K562 (cell line): ENCODE data around the gene SMIM3. TPM values are rescaled to one million over a fixed set of nuclear protein-coding genes. Genes with fewer than 3 reads are reported as not detected.

Experiments used
- BCL6 ChIP-seq: fragments of 250-450 bp; sonication (Bioruptor Pico); IDR thresholded peaks from 2 replicates; pipeline ENCODE4 v1.4.0; 2020
- CBFB ChIP-seq: sonication (generic); formaldehyde crosslinking; IDR thresholded peaks from 2 replicates; pipeline ENCODE4 v1.4.0; 2020; ENCODE audit warnings: mild to moderate bottlenecking, missing genetic modification reagents
- CTBP1 ChIP-seq: fragments of 450-650 bp; IDR thresholded peaks from 2 replicates; pipeline ENCODE4 v1.6.1; 2016; ENCODE audit warnings: borderline replicate concordance
- EP300 ChIP-seq: IDR thresholded peaks from 2 replicates; pipeline ENCODE4 v1.6.1; 2012; ENCODE audit warnings: low read length, improper control_type of control experiment
- FIP1L1 ChIP-seq: fragments of 200-400 bp; formaldehyde crosslinking; IDR thresholded peaks from 2 replicates; pipeline ENCODE4 v1.6.1; 2018; ENCODE audit warnings: mild to moderate bottlenecking, low read depth, low read length; ENCODE audit not compliant: poor library complexity, severe bottlenecking
- KLF13 ChIP-seq: fragments of 450-650 bp; IDR thresholded peaks from 2 replicates; pipeline ENCODE4 v1.6.1; 2016; ENCODE audit warnings: missing genetic modification characterization, low read depth, mild to moderate bottlenecking, missing compliant biosample characterization, moderate library complexity, borderline replicate concordance
- KLF16 ChIP-seq: IDR thresholded peaks from 2 replicates; pipeline ENCODE4 v1.6.1; 2016; ENCODE audit warnings: antibody characterized with exemption
- MAFG ChIP-seq: fragments of 450-650 bp; conservative IDR thresholded peaks from 2 replicates; pipeline ENCODE4 v1.6.1; 2016; ENCODE audit warnings: missing genetic modification characterization, missing compliant biosample characterization
- POLR3A ChIP-seq: IDR thresholded peaks from 2 replicates; pipeline ENCODE4 v1.6.1; 2011; ENCODE audit warnings: borderline replicate concordance, mild to moderate bottlenecking, moderate library complexity; ENCODE audit not compliant: insufficient read length, insufficient read depth; ENCODE audit errors: extremely low read depth
- POU5F1 ChIP-seq: fragments of 150-350 bp; IDR thresholded peaks from 2 replicates; pipeline ENCODE4 v1.6.1; 2014; ENCODE audit warnings: borderline replicate concordance, low read length, low read depth, mild to moderate bottlenecking; ENCODE audit not compliant: partially characterized antibody
- SMARCA5 ChIP-seq: fragments of 450-650 bp; IDR thresholded peaks from 2 replicates; pipeline ENCODE4 v1.6.1; 2016
- SOX6 ChIP-seq: fragments of 450-650 bp; IDR thresholded peaks from 2 replicates; pipeline ENCODE4 v1.6.1; 2014; ENCODE audit warnings: mild to moderate bottlenecking
- SP1 ChIP-seq: sonication (generic); formaldehyde crosslinking; IDR thresholded peaks from 2 replicates; pipeline ENCODE4 v1.8.1; 2022; ENCODE audit warnings: mild to moderate bottlenecking, missing genetic modification reagents
- SRSF7 ChIP-seq: fragments of 200-400 bp; formaldehyde crosslinking; optimal IDR thresholded peaks from 2 replicates; pipeline ENCODE3; 2017; ENCODE audit warnings: mild to moderate bottlenecking, low read depth, low read length
- TEAD4 ChIP-seq, 2 experiments: sonication (generic) in 1 of 2; formaldehyde crosslinking in 1 of 2; IDR thresholded peaks; 2 replicates each; pipeline versions ENCODE4 v1.6.1 to v1.8.0; 2012 to 2022; ENCODE audit warnings: borderline replicate concordance in 1 of 2, inconsistent platforms in 1 of 2, low read length in 1 of 2, mild to moderate bottlenecking in 1 of 2, missing genetic modification reagents in 1 of 2
- TGIF2 ChIP-seq: sonication (generic); formaldehyde crosslinking; IDR thresholded peaks from 2 replicates; pipeline ENCODE4 v1.8.1; 2022; ENCODE audit warnings: mild to moderate bottlenecking, missing genetic modification reagents, moderate library complexity
- TRIM24 ChIP-seq, 2 experiments: fragments of 450-650 bp; IDR thresholded peaks; 2 replicates each; pipeline ENCODE4 v1.6.1; 2016
- ZC3H11A ChIP-seq: IDR thresholded peaks from 2 replicates; pipeline ENCODE4 v1.6.1; 2012; ENCODE audit warnings: low read depth, low read length, improper control_type of control experiment
- ZFX ChIP-seq: sonication (generic); formaldehyde crosslinking; IDR thresholded peaks from 2 replicates; pipeline ENCODE4 v1.8.0; 2022; ENCODE audit warnings: mild to moderate bottlenecking, missing genetic modification reagents, moderate library complexity
- ZNF133 ChIP-seq: fragments of 250-450 bp; sonication (Bioruptor Pico); IDR thresholded peaks from 2 replicates; pipeline ENCODE4 v1.4.0; 2020; ENCODE audit warnings: mild to moderate bottlenecking
- ZNF232 ChIP-seq: sonication (generic); formaldehyde crosslinking; IDR thresholded peaks from 2 replicates; pipeline ENCODE4 v1.8.0; 2022; ENCODE audit warnings: mild to moderate bottlenecking, missing genetic modification reagents
- ZNF384 ChIP-seq: IDR thresholded peaks from 2 replicates; pipeline ENCODE4 v1.6.1; 2012; ENCODE audit warnings: low read depth, low read length, improper control_type of control experiment
- polyA plus RNA-seq, 8 experiments: library from polyadenylated mRNA; depleted of rRNA in 4 of 8; stranded (reverse) in 5 of 8; unstranded in 3 of 8; fragments of >200 nt; fragmentation: Nextera tagmentation in 2 of 8; fragmentation: Illumina TruSeq in 1 of 8; extraction: Ambion mirVana in 2 of 8; extraction: Trizol in 1 of 8; gene quantifications; 2 replicates each; pipeline versions ENCODE4 v1.2.1 to v1.2.3, GENCODE V29; 2011 to 2014; ENCODE audit warnings: inconsistent platforms in 1 of 8, missing spikeins in 1 of 8
- total RNA-seq, 7 experiments: library from RNA; depleted of rRNA in 6 of 7; stranded (reverse); fragments of >200 nt in 6 of 7; fragmentation: Illumina TruSeq in 2 of 7; extraction: Trizol in 2 of 7; gene quantifications; 2 replicates each; pipeline versions ENCODE4 v1.2.1 to v1.2.3, GENCODE V29; 2011 to 2021; ENCODE audit warnings: low replicate concordance in 1 of 7
- TF ChIP-seq, protein P1 (sequence below): fragments of 250-450 bp; sonication (Bioruptor Pico); IDR thresholded peaks from 2 replicates; pipeline ENCODE4 v1.8.0; 2021; ENCODE audit warnings: borderline replicate concordance, mild to moderate bottlenecking, moderate library complexity; ENCODE audit not compliant: poor library complexity, severe bottlenecking
- TF ChIP-seq, protein P2 (sequence below): sonication (generic); formaldehyde crosslinking; IDR thresholded peaks from 2 replicates; pipeline ENCODE4 v1.9.0; 2022; ENCODE audit warnings: mild to moderate bottlenecking, missing genetic modification reagents
- TF ChIP-seq, protein P3 (sequence below): fragments of 450-650 bp; IDR thresholded peaks from 2 replicates; pipeline ENCODE4 v1.6.1; 2016; ENCODE audit warnings: borderline replicate concordance

SMIM3 gene
- total and polyA plus RNA-seq, 9 of the 15 experiments (the other 6 are each of a cell fraction or from before 2014, with no cell fraction given) = 4.1 to 27.7 (median 13.6) TPM

DNA sequence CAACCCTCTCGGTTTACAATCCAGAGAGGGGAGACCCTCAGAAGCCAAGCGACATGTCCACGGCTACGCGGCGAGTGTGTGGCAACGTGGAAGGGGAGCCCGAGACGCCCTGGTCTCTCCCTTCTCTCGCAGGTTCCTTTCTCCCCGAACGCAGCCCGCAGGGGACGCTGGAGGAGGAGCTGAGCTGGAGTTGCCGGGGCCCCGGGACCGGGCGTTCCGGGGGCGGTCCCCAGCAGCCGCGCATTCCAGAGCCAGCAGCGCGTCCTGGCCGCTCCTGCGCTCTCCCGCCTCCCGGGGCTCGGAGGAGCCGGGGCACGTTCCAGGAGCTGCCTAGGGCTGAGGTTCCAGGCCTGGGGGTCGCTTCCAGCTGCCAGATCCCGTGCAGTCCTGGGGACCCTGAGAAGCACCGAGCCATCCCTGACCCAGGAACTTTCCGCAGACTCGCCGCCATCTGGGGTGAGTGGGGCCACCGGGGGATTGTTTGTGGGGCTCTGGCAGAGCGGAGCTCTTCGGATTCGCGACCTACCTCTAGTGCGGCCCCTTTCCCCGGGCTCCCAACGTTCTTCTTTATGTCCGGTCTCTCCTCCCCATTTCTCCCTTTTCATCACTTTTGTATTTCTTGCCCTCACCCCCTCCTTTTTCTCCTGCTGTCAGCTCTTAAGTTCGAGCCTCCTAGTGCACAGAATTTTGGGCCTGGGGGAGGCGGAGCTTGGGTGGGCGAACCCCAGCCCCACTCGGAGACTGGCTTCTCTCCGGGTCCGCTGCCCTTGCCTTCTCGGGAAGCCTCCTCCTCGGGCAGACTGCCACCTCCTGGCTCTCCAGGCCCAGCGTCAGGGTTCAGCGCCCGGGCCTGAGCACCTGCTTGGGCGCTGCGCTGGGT, at the start of gene SMIM3 (continued):
- TF ChIP-seq, protein P1, sequence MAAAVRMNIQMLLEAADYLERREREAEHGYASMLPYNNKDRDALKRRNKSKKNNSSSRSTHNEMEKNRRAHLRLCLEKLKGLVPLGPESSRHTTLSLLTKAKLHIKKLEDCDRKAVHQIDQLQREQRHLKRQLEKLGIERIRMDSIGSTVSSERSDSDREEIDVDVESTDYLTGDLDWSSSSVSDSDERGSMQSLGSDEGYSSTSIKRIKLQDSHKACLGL (CRISPR knock-in tag) = no peak
- no peak for TF ChIP-seq TEAD4 (IDR thresholded peaks at IDR 0.05; ENCODE audit: low read length)
- no peak for TF ChIP-seq TEAD4 (CRISPR knock-in tag; IDR thresholded peaks at IDR 0.05; ENCODE audit: borderline replicate concordance)
- TF ChIP-seq ZNF384 = no peak
- TF ChIP-seq CTBP1 = no peak; the same call in 1 of the 2 replicates
- TF ChIP-seq POU5F1 = no peak
- no peak for TF ChIP-seq ZNF232 (CRISPR knock-in tag)
- TF ChIP-seq TRIM24 (IDR thresholded peaks at IDR 0.05) = no peak; a peak in 1 of 4 replicates
- TF ChIP-seq KLF16 = 0 out of 2 replicates have a peak, but pooled peaks have one; percentile 8
- no peak for TF ChIP-seq SRSF7
- TF ChIP-seq, protein P2, sequence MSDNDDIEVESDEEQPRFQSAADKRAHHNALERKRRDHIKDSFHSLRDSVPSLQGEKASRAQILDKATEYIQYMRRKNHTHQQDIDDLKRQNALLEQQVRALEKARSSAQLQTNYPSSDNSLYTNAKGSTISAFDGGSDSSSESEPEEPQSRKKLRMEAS (CRISPR knock-in tag) = no peak
- peak; percentile 61 for TF ChIP-seq ZFX (CRISPR knock-in tag)
- TF ChIP-seq, protein P3, sequence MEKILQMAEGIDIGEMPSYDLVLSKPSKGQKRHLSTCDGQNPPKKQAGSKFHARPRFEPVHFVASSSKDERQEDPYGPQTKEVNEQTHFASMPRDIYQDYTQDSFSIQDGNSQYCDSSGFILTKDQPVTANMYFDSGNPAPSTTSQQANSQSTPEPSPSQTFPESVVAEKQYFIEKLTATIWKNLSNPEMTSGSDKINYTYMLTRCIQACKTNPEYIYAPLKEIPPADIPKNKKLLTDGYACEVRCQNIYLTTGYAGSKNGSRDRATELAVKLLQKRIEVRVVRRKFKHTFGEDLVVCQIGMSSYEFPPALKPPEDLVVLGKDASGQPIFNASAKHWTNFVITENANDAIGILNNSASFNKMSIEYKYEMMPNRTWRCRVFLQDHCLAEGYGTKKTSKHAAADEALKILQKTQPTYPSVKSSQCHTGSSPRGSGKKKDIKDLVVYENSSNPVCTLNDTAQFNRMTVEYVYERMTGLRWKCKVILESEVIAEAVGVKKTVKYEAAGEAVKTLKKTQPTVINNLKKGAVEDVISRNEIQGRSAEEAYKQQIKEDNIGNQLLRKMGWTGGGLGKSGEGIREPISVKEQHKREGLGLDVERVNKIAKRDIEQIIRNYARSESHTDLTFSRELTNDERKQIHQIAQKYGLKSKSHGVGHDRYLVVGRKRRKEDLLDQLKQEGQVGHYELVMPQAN = peak; percentile 37; the same call in 1 of the 2 replicates
- TF ChIP-seq POLR3A = no peak
- TF ChIP-seq KLF13 = peak; percentile 30; the same call in 1 of the 2 replicates
- TF ChIP-seq EP300 = peak; percentile 7; the same call in 1 of the 2 replicates
- TF ChIP-seq ZNF133 (CRISPR knock-in tag) = no peak
- TF ChIP-seq FIP1L1 = peak; percentile 30
- no peak for TF ChIP-seq BCL6 (CRISPR knock-in tag)
- TF ChIP-seq TGIF2 (CRISPR knock-in tag) = no peak
- TF ChIP-seq SMARCA5 = no peak
- 0 out of 2 replicates have a peak, but pooled peaks have one; percentile 47 for TF ChIP-seq SP1 (CRISPR knock-in tag)
- no peak for TF ChIP-seq MAFG (tag)
- TF ChIP-seq SOX6 = no peak
- no peak for TF ChIP-seq CBFB (CRISPR knock-in tag)
- TF ChIP-seq ZC3H11A = no peak
